Activated CD8-positive, alpha-beta T cell treated with anti-CD3 and anti-CD28 coated beads for 36 hours (primary cell): Measurements from ENCODE around the gene ADCY9. TPM values are rescaled to one million over a fixed set of nuclear protein-coding genes. Genes with fewer than 3 reads are reported as not detected.
"Not testable (repeated sequence)": the region's sequence is repeated elsewhere in the genome, so short reads cannot be mapped to it uniquely, and the experiment has no call there.

Experiments used
- ATAC-seq: fragments of 200-7000 bp; cut with Tn5 transposase; one replicate; pipeline ENCODE4 v1.10.0; 2021; ENCODE audit warnings: mild to moderate bottlenecking, moderate library complexity
- CTCF ChIA-PET: fragments of 350-600 bp; sonication (Branson Sonifier 250); formaldehyde crosslinking; loops from one replicate; lab custom pipeline; 2021; ENCODE audit warnings: antibody characterized with exemption; lab: Charles Lee
- POLR2A ChIA-PET: fragments of 350-600 bp; sonication (Branson Sonifier 250); formaldehyde crosslinking; loops from one replicate; lab custom pipeline; 2021; ENCODE audit warnings: antibody characterized with exemption; lab: Charles Lee
- DNase-seq: peaks from one replicate; pipeline ENCODE4 v3.0.0-alpha.2; 2020
- H3K27ac Mint-ChIP-seq: one replicate; pipeline ENCODE4 v1.8.0; 2021; ENCODE audit warnings: mild to moderate bottlenecking, mixed read lengths
- H3K27me3 Mint-ChIP-seq: one replicate; pipeline ENCODE4 v1.8.0; 2021; ENCODE audit warnings: mixed read lengths
- H3K36me3 Mint-ChIP-seq: one replicate; pipeline ENCODE4 v1.8.0; 2021; ENCODE audit warnings: low read depth, mixed read lengths
- H3K4me1 Mint-ChIP-seq: one replicate; pipeline ENCODE4 v1.8.0; 2021; ENCODE audit warnings: low read depth, mixed read lengths
- H3K4me3 Mint-ChIP-seq: one replicate; pipeline ENCODE4 v1.8.0; 2021; ENCODE audit warnings: mild to moderate bottlenecking, moderate library complexity, mixed read lengths
- H3K9me3 Mint-ChIP-seq: one replicate; pipeline ENCODE4 v1.8.0; 2021; ENCODE audit warnings: mixed read lengths
- CTCF ChIP-seq: fragments of 200-600 bp; IDR thresholded peaks from one replicate; pipeline ENCODE4 v1.8.0; 2022; ENCODE audit warnings: antibody characterized with exemption, mild to moderate bottlenecking
- intact Hi-C: fragments of 100-400 bp; cut with micrococcal nuclease; formaldehyde crosslinking; loops from one replicate; pipeline ENCODE4 v1.10.0; 2022
- total RNA-seq, 2 experiments: library from RNA; stranded (reverse); gene quantifications; one replicate each; pipeline ENCODE4 v1.2.3, GENCODE V29; 2021

The ADCY9 gene
- total RNA-seq, 2 experiments from 2014 or later = 4.1 to 4.8 TPM

GRCh38 chr16:4077174-4077649 is 39.0 kb downstream of the ADCY9 start:
- Mint-ChIP-seq H3K36me3 (peaks cover 7% of the 10 kb centered on the region), H3K27me3 (no peaks in the 10 kb centered on the region), H3K9me3 (no peaks in the 10 kb centered on the region), H3K4me1 (peaks cover 35% of the 10 kb centered on the region), H3K27ac (peak overlapping the region; percentile 86), H3K4me3 (peak overlapping the region; percentile 37)
- TF ChIP-seq CTCF = no peak
- intact Hi-C loops = no loop called here
- DNase-seq (peak; percentile 65), ATAC-seq (peak; percentile 58)
- CTCF ChIA-PET = no interaction called here
- POLR2A ChIA-PET = interaction anchor here (0.7 kb wide), 1 partner anchor 281 kb away, joined by 3 read pairs; no protein-coding TSS in a partner anchor

GRCh38 chr16:4075534-4075933 is 40.7 kb downstream of the ADCY9 start:
- intact Hi-C loops = no loop called here
- Mint-ChIP-seq H3K4me1 (peaks cover 19% of the 10 kb centered on the region), H3K36me3 (peaks cover 7% of the 10 kb centered on the region), H3K9me3 (no peaks in the 10 kb centered on the region), H3K4me3 (no peak overlapping the region), H3K27me3 (no peaks in the 10 kb centered on the region), H3K27ac (no peak overlapping the region)
- TF ChIP-seq CTCF = no peak
- ChIA-PET CTCF (interaction anchor here (1.6 kb wide), 1 partner anchor 12 kb away, joined by 5 read pairs; no protein-coding TSS in a partner anchor), POLR2A (no interaction called here)
- ATAC-seq = no peak
- no peak for DNase-seq

GRCh38 chr16:4073150-4073549 is 43.1 kb downstream of the ADCY9 start:
- CTCF ChIA-PET = interaction anchor here (1.0 kb wide), 1 partner anchor 91 kb away, joined by 3 read pairs; no protein-coding TSS in a partner anchor
- intact Hi-C loops, DNase-seq, H3K27me3 Mint-ChIP-seq, H3K36me3 Mint-ChIP-seq, H3K27ac Mint-ChIP-seq, H3K4me1 Mint-ChIP-seq, ATAC-seq, H3K4me3 Mint-ChIP-seq, H3K9me3 Mint-ChIP-seq, POLR2A ChIA-PET: not testable (repeated sequence)

DNA sequence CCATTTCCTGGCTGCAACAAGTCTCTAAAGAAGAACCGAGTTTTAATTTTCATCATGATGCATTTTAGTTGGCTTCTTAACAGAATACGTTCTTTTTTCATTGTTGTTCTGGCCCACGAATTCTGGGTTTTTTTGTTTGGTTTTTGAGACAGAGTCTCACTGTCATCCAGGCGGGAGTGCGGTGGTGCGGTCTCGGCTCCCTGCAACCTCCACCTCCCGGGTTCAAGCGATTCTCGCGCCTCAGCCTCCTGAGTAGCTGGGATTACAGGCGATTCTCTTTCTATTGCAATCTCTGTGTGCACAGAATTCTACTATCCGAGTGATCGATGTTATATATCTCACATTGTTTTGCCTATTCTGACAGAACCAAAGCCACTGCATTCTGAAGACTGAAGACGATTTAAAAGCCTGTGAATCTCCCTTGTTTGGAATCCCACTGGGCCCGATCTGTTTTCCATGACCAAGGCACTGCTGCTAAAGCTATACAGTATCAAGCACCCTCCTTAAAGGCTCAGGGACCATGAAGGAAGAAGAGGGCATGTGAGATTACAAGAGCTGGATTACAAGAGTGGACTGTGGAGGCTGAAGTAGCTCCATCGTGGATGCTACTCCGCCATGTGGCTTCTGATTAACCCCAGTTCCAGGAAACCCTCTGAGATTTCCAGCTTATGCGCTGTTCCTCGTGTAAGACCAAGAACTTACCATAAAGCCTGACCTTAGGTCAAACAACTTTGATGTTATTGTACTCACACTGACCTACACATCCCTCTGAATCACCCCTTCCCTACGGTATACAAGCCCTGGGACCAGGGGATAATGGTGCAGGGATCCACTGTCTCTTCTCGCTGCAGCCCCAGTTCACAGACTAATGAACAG is 44.3 kb downstream of the ADCY9 start:
- H3K27me3 Mint-ChIP-seq = no peaks in the 10 kb centered on the region
- H3K27ac Mint-ChIP-seq = no peak overlapping the region
- H3K36me3 Mint-ChIP-seq = no peaks in the 10 kb centered on the region
- TF ChIP-seq CTCF = no peak
- peaks cover under 1% of the 10 kb centered on the region for H3K4me1 Mint-ChIP-seq
- CTCF ChIA-PET = interaction anchor here (1.0 kb wide), 1 partner anchor 89 kb away, joined by 3 read pairs; no protein-coding TSS in a partner anchor
- POLR2A ChIA-PET = no interaction called here
- DNase-seq = no peak
- H3K9me3 Mint-ChIP-seq = no peaks in the 10 kb centered on the region
- H3K4me3 Mint-ChIP-seq = no peak overlapping the region
- no peak for ATAC-seq
- intact Hi-C loops = no loop called here

- no peaks in the 10 kb centered on the region for H3K27me3 Mint-ChIP-seq
- H3K27ac Mint-ChIP-seq = no peak overlapping the region
- ChIA-PET CTCF (no interaction called here), POLR2A (interaction anchor here (0.6 kb wide), 1 partner anchor 12 kb away, joined by 4 read pairs; no protein-coding TSS in a partner anchor)
- H3K36me3 Mint-ChIP-seq = no peaks in the 10 kb centered on the region
- ATAC-seq (no peak), DNase-seq (no peak)
- intact Hi-C loops = no loop called here
- no peak for TF ChIP-seq CTCF
- no peak overlapping the region for H3K4me3 Mint-ChIP-seq
- H3K9me3 Mint-ChIP-seq = no peaks in the 10 kb centered on the region
- H3K4me1 Mint-ChIP-seq = no peaks in the 10 kb centered on the region
These were observed 45.3 kb downstream of the ADCY9 start for GRCh38 chr16:4070936-4071335.
